ENCODE measurements around the gene PDZK1IP1. TPM values are rescaled to one million over a fixed set of nuclear protein-coding genes. Genes with fewer than 3 reads are reported as not detected.

PDZK1IP1 gene, protein sequence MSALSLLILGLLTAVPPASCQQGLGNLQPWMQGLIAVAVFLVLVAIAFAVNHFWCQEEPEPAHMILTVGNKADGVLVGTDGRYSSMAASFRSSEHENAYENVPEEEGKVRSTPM
- not detected in 2 replicates for total RNA-seq (2014; rRNA removed)
- not detected for polyA plus RNA-seq (2012)

DNA sequence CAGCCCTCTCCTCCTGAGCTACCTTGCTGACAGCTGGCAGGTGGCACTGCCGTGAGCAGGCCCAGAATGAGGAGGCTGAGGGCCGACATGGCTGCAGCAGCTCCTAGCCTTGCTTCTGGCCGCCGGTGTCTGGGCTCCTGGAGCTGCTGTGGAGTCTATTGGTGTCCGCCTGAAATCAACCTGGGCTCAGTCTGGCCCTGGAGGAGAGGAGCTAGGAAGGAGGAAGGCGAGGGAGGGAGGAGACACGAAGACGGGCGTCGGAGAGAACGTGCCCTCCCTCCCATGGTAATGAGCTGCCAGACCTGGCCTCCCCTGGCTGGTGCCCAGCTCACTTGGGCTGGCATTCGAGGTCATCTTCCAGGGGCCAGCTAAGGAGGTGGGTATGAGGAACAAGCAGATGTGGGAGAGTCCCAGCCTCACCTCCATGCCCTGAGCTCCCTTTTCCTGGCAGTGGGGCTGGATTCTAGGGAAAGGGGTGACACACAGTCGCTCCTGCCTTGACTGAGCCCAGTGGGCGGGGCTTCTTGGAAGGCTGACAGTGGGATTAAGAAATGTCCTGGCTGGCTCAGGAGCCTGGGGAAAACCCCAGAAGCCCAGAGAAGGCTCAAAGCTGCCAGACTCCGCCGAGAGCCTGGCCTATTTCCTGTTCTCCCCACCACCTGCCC, at the start of gene PDZK1IP1:
PDZK1IP1 (minus strand) TSS at position 193 of the 665 bp plus-strand sequence; CDS start at position 89, 104 bp downstream.
- DNase-seq (ENCODE audit: low read depth), result no peak

DNA sequence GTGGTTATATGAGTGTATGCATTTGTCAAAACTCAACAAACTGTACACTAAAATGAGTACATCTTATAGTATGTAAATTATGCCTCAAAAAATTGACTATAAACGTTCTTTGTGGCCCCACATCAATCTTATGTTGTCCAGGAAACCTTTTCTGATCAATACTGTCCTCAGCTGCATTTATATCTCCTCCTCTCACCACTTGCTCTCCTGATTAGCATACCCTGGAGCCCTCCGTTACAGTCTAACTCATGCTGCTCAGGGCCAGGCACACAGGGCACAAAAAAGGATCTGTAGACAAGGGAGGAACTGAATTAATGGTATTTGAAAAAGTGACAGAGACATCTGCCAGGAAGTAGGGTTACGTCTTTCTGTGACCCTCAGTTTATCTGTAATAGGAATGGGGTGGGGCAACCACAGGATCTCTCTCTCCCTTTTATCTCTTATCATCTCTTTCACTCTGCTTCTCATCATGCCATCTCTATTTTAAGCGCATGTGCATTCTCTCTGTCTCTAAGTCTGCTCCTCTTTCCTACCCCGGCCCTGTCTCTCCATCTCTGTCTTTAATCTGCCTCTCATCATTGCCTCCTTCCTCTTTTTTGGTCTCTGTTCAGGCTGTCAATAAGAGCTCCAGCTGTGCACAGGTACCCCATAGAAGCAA, 49.2 kb upstream of the PDZK1IP1 start:
- DNase-seq (ENCODE audit: low read depth), result no peak

DNA sequence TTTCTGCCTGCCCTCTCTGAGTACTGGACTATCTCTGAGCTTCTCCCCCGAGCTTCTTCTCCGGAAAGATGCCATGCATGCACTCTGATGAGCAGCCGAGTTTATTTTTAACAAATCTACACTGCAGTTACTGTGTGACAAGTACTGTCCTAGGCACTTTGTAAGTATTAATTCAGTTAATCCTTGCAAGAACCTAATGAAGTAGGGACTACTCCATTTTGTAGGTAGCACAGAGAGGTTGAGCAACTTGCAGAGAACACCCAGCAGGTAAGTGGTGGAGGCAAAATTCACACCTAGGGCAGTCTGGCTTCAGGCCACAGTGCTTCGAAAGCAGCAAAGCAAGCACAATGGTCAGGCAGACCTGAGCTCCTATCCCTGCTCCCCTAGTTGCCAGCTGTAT, 46.0 kb upstream of the PDZK1IP1 start:
- DNase-seq (ENCODE audit: low read depth), result no peak

DNA sequence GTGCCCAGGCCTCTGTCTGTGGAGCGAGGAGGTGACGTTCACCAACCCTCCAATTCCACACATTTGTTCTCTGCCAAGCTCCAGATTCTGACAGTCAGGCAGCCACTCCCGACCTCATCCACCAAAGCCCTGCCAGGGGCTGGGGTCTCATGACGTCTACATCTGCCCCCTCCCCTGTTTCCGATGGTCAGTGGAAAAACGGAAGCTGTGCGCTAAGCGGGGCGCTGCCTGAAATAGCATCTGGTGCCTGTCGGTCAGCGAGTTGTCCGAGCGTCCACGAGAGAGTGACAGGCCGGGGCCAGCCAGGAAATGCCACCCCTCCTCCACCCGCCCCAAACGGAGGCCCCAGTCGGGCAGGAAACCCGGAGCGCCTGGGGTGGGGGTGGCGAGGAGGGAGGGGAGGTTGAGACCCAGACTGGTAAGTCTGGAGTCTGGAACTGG, 45.4 kb upstream of the PDZK1IP1 start:
- no peak for DNase-seq (ENCODE audit: low read depth)

DNA sequence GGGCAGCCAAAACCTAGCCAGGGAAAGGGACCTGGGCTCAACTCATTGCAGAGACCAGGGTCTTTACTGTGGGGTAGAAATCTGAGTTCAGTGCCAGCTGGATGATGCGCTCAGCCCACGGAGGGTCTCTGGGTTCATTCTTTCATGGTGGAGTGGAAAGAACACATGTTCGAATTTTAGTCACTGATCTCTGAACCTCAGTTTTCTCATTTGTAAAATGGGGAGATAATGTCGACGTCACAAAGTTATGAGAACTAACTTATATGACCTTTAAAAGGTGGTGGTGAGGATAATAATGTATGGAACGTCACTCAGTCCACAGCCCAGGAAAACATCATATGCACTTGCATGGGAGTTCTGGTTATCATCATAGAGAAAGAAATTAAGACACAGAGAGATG, 43.4 kb upstream of the PDZK1IP1 start:
- no peak for DNase-seq (ENCODE audit: low read depth)

DNA sequence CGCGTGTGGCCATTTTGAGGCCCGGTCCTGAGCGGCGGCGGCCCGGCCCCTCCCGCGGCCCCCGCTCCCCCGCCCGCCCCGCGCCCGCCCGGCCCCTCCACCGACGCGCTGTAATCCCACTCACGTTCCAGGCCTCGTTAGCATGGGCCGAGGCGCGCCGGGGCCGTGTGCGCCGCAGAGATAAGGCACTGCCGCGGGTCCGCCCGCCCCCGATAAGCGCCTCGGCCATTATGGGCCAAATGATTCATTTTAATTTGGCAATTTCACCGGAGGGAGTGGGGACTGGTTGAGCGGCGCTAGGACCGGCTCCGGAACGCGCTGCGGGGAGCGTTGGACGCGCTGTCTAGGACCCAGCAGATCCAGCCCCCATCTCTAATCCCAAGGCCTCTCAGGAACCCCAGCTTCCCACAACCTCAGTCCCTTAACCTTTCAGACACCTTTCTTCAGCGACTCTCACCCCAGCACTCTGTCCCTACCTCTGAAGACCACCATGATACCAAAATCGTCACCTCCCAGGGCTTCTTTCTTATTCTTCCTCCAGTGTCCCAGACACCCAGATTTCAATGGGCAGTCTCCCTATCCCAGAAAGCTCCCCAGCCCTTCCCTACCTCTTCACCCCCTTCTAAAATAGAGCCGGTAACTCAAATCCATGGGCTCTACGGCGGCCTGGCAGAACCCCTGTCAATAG, 42.5 kb upstream of the PDZK1IP1 start, which contains the start of gene TAL1:
TAL1 (minus strand) TSS at position 39 of the 688 bp plus-strand sequence. CDS start 6,337 bp downstream, outside the sequence.
- no peak for DNase-seq (ENCODE audit: low read depth)

DNA sequence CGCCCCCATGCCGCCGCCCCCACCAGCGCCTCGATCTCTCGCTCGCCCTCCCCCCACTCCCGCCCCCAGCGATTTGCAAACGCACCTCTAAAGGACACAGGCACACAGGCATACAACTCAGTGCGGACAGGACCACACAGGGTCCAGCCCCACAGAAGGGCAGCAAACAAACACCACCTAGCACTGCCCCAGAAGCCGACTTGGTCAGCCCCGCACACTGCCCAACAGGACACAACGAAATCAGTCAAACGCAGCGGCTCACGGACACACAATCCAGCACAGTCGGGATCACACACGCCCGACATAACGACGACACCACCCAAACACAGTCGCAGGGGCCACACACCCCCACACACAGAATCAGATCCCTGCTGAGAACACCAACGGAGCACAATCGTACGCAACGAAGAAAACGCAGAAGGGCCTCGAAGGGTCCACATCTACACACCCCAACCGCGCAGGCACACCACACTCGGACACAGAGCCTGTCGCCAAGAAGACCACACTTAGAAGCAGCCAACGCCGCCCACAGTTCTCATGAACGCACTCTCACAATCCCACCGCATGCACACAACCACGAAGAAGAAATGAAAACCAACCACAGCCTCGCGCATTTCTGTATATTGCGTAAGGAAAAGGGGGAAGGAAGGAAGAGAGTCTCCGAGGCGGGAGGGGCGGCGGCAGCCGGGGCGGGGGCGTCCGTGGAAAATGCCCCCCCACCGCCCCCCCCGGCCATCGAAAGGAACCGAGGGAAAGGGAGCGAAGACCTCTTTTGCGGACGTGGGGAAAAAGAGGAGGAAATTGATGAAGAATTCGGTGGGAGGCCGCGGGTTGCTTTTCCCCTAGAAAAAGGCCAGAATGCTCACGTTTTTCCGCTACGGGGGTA, 41.7 kb upstream of the PDZK1IP1 start:
- DNase-seq (ENCODE audit: low read depth), result peak; percentile 11

DNA sequence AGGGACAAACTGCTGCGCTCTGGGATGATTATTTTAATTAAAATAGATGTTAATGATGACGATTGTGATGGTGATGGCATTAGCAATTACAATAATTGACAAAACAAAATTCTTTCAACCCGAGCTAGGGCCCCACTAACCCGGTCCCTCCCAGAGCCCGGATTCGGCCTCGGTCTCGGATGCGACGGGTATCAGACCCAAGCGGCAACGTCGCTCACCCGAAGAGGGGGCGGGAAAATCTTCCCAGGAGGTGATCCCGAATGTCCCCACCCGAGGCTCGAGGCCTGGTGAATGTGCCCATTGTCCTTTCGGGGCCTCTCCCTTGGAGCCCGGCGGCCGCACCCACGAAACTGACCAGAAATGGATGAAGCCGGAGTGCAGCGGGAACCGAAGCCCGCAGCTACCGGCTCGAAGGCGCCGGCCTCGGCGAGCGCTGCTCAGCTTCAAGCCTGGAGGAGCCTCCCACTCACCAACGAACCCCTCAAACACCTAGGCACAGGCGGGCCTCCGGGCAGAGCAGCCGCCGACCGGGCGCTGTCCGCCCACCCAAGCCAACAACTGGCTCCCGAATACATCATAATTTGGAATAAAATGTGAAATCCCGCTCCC, 41.0 kb upstream of the PDZK1IP1 start:
- no peak for DNase-seq (ENCODE audit: low read depth)

DNA sequence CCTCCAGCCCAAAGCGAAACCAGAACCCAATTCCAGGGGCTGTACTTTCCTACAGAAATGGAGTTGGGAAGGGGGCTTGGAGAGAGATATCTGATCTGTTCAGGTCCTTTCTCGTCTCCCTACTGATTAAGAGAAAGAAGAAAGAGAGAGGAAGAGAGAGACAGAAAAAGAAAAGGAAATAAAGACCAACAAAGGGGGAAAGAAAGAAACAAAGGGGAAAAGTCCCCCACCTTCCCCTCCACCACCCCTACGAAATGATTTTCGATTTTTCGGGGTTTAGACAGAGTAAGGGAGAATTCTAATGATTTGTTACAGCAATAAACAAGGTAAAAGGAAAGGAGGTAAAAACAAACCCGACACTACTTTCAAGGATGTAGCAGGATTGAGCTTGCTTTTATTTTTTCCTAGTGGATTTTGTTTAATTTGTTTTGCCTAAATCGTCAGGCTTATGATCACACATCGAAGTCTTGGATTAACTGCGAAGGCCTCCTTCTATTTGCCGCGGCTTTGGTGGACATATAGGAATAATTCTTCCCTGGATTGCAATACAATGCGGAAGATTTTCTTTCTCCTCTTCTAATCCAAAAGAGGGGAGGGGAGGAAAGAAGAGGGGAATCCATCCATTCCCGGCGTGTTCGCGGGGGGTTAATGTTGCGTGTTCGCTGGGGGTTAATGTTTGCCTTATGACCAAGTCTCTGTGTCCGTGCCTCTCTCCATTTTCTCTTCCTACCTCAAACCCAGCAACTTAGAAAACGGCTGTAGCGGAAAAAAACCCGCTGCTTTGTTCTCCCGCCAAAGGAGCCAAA, 40.3 kb upstream of the PDZK1IP1 start:
- DNase-seq (ENCODE audit: low read depth), result no peak

DNA sequence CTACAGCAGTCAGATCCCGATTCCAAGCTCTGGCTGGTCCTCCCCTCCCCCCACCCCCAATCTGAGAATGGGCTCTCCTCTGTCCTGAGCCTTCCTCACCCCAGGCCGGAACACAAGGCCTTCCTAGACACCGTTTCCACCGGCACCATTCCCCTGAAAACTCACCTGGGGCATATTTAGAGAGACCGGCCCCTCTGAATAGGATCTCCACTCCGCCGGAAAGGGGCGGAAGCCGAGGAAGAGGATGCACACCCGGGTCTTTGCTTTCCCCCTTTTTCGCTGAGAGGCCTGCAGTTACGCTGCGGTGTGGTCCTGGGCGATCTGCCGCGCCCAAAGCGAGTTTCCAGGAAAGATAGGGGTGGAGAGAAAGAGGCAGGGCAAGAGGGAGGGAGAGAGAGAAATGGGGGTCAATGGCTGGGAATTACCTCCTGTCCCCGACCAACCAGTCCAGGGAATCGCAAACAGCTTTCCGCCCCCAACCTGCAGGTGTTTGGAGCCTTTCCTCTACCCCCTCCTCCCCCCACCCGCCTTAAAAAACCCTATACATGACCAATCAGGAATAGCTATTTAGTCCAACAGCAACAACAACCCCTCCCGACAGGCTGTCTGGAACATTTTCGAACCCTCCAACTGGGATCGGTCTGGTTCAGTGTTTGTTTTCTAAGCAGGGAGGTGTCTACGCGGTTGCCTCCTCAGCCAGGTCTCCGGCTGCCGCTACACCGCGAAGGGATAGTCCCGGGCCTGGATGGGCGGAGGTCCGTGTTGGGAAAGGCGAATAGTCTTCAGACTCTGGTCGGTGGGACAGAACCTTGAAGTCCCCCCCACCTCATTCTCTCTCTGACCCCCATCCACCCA, 39.4 kb upstream of the PDZK1IP1 start:
- no peak for DNase-seq (ENCODE audit: low read depth)

DNA sequence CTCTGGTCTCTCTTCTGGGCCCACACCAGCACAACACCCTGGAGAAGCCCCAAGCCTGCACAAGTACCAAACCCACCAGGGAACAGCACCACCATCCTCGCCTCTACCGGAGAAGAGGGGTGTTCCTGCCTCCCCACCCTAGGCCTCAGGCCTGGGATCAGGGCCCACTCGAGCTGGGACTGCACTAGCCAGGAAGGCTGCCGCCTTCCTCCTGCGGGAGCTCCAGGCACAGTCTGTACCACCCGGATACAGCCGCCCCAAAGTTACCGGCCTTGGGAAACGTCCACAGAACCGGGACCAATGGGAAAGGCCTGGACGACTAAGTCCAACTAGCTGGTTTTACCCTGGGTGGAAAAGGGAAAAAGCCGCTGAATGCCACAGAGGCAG, 38.8 kb upstream of the PDZK1IP1 start:
- DNase-seq (ENCODE audit: low read depth), result no peak

DNA sequence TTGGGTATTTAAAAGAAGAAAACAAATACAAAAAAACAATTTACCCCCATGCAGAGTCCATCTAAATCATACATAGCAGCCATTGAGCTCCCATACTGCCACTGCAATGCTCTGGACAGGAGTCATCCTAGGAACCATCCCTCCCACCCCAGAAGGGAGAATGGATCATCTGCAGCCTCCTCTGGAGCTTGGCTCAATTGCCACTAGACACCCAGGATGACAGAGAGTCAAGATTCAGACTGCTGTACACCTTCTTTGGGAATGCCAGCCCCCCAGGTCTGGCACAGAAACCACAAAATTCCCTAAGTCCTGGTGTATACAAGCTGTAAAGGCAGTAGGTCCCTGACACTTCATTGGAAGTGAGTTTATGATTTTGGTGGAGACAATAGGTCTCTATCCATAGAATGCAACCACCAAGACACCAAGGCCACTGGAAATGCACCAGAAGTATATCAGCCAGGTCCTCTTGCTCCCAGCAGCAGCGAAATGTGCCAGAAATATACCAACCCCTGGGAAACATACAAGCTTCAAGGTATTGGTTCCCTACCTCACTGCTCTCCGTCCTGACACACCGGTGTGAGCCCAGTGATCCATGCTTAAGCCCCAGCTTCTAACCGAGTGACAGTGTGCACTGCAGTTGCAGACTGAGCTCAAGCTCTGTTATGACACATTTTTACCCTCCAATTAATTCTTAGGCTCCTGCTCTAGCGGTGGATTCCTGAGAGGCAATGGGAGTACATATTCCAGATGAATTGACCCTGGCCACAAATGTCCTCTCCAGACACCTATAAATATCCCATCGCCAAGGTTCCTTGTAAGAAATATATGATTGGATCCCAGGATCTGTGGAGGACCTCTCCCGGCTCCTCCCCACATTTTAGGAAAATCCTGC, 37.8 kb upstream of the PDZK1IP1 start:
- DNase-seq (ENCODE audit: low read depth), result no peak

DNA sequence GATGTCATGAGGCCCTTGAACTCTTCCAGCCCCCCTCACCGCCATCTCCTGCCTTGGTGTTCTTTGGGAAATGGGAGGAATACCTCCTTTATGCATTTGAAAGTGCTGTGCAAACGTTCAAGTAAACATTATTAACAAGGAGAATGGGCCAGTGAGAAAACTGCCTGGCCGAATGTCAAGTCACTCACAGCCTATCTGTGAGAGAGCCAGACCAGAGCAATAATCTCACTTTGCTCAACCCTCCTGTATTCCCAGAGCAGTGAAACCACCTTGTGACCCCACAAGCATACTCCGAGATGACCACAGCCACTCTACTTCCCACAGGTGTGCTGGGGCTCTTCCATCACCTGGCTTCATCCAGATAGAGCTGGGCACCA, 37.0 kb upstream of the PDZK1IP1 start:
- DNase-seq (ENCODE audit: low read depth), result no peak

DNA sequence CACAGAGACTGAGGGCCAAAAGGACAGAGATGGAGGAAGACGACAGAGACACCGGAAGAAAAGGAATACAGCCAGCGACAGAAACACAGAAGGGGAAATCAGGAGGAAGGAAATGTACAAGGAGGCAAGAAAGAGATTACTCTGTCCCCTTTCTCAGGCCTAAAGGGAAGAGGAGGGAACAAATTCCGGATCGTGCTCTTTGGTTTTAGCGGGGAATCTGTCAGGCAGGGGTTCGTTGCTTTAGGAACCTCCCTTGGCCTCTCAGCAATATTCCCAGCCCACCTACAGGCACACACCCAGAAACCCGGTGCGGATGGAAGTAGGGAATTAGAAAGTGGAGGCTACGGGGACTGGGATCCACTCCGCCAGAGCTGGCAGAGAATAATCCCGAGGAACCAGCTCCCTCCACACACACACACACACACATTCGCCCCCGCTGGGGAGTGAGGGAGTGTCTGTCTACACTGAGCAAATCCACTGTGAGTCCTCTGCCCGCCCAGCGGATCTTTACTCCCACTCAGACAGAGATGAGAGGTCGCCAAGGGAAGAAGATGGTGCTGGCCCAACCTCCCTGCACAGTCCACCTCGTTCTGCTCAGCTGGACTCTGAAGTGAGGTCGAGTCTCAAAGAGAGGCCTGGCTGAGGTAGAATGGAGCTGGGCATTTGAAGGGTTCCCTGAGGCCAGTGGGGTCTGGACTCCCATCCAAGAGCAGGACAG, 36.4 kb upstream of the PDZK1IP1 start:
- DNase-seq (ENCODE audit: low read depth), result no peak

DNA sequence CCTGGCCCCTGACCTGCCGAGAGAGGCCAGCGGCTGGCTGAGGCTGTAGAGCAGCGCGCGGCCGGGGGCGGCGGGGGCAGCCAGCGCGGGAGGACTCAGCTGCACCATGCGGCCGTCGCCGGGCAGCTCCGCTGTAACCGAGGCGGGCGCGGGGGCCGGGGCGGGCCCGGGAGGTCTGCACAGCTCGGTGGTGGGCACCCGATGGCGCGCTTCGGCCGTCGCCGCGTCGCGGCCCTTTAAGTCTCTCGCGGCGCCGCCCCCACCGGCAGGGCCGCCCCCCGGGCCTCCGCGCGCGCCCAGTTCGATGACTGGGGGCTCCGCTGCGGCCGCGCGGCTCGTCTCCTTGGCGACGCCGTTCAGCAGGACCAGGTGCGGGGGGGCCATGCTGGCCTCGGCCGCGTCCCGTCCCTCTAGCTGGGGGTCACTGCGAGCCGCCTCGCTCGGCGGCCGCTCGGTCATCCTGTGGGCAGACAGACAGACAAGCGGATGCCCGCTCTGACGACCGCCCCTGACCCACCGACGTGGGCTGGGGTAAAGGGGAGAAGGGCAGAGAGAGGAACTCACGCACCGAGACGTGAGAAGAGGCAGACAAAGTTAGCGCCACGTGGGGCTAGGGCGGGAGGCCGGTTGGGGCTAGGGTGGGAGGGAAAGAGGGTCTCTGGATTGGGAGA, 35.7 kb upstream of the PDZK1IP1 start:
- DNase-seq (ENCODE audit: low read depth), result no peak

DNA sequence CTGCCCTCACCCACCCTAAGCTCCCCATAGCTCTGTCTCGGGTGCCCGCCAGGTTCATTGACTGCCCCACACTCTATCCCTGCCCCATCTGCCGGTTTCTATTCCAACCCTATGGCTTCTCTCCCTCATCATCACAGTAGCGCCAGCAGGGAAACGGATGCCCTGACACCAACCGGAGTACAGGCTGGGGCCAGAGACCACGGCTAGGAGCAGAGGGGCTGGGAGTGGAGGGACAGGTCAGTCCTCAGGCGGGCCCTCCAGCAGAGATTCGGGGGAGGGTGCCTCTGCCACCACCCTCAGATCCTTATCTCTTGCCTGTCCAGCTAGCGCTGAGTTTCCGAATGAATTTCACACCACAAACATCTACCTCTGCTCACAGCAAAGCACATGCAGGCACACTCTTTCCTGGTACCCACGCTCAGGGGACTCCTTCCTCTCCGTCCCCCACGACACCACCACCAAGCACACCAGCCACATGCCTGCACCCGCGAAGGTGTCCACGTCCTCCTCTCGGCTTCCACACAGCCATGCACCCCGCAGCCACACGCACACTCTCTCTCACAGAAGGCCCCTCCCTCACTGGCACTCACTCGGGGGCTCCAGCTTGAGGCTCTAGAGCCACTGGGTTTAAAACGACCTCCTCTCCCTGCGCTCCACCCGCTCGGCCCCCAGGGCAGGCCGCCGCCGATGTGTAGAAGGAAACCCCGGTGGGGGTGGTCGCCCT, 35.0 kb upstream of the PDZK1IP1 start:
- DNase-seq (ENCODE audit: low read depth), result no peak

Measured in LHCN-M2 (cell line).